OCI-LY1 (cell line): Measurements from ENCODE around the gene GSK3A.

Experiments
- CTCF ChIP-seq: fragments of 200-600 bp; sonication (generic), shearing (Covaris generic); IDR thresholded peaks from 2 replicates; pipeline ENCODE4 v1.5.1; 2017; ENCODE audit warnings: mild to moderate bottlenecking, antibody characterized with exemption, low read length, moderate library complexity, mixed read lengths
- EZH2 ChIP-seq: fragments of 200-600 bp; sonication (generic), shearing (Covaris generic); IDR thresholded peaks from 2 replicates; pipeline ENCODE4 v1.8.0; 2017; ENCODE audit warnings: borderline replicate concordance, mixed run types, mild to moderate bottlenecking, antibody characterized with exemption, low read length, moderate library complexity, mixed read lengths

- no peak for TF ChIP-seq CTCF
- TF ChIP-seq EZH2, result no peak
These were observed 12.7 kb upstream of the GSK3A start, which contains the start of gene ERF for GRCh38 chr19:42254850-42255765.
